T47D (cell line): Measurements from ENCODE around the gene CYB561.

Experiments used
- DNase-seq, 2 experiments: peaks; one replicate each; pipeline versions ENCODE4 v3.0.0 to v3.0.0-alpha.2; 2011 to 2012; ENCODE audit warnings: low read depth in 1 of 2, low spot score in 1 of 2
- JUND ChIP-seq: IDR thresholded peaks from 2 replicates; pipeline ENCODE4 v1.6.1; 2012; ENCODE audit warnings: low read depth
- in situ Hi-C: cut with HindIII; loops from 2 replicates; pipeline ENCODE4 v1.10.0; 2016; ENCODE audit warnings: low sequenced_read_pairs, low pct_unique_long_range_greater_than_20kb

The CYB561 gene

GRCh38 chr17:63419949-63420867 is 25.9 kb downstream of the CYB561 start:
- in situ Hi-C loops = no loop called here
- no peak for DNase-seq
- no peak for TF ChIP-seq JUND

- no peak for TF ChIP-seq JUND
- no peak for DNase-seq
- in situ Hi-C loops = no loop called here
These were observed 26.7 kb downstream of the CYB561 start for GRCh38 chr17:63419398-63419797.

- in situ Hi-C loops = no loop called here
- no peak for TF ChIP-seq JUND
- DNase-seq = no peak
These were observed 27.6 kb downstream of the CYB561 start for GRCh38 chr17:63418540-63418939.

- in situ Hi-C loops = no loop called here
- DNase-seq = no peak
- no peak for TF ChIP-seq JUND
These were observed 31.9 kb downstream of the CYB561 start for GRCh38 chr17:63414222-63414621.

- TF ChIP-seq JUND = no peak
- in situ Hi-C loops = no loop called here
- no peak for DNase-seq
These were observed 33.0 kb downstream of the CYB561 start for GRCh38 chr17:63413128-63413527.

GRCh38 chr17:63412234-63412633 is 33.9 kb downstream of the CYB561 start:
- TF ChIP-seq JUND = no peak
- DNase-seq = no peak
- in situ Hi-C loops = no loop called here

GRCh38 chr17:63407741-63408330 is 38.3 kb downstream of the CYB561 start:
- in situ Hi-C loops = no loop called here
- no peak for DNase-seq
- TF ChIP-seq JUND = no peak

- TF ChIP-seq JUND = no peak
- peak; percentile 69 to 94 for DNase-seq
- in situ Hi-C loops = no loop called here
These were observed 39.3 kb downstream of the CYB561 start for GRCh38 chr17:63406689-63407330.

GRCh38 chr17:63405741-63406261 is 40.3 kb downstream of the CYB561 start:
- DNase-seq = peak; percentile 44 to 80
- in situ Hi-C loops = no loop called here
- TF ChIP-seq JUND = no peak

GRCh38 chr17:63405020-63405419 is 41.1 kb downstream of the CYB561 start:
- in situ Hi-C loops = no loop called here
- TF ChIP-seq JUND = no peak
- no peak for DNase-seq

- no peak for DNase-seq
- no peak for TF ChIP-seq JUND
- in situ Hi-C loops = no loop called here
These were observed 43.5 kb downstream of the CYB561 start for GRCh38 chr17:63402431-63403212.

- no peak for DNase-seq
- in situ Hi-C loops = no loop called here
- no peak for TF ChIP-seq JUND
These were observed 46.2 kb downstream of the CYB561 start for GRCh38 chr17:63399856-63400255.
